ENCODE data around the gene GJD4. TPM values are rescaled to one million over a fixed set of nuclear protein-coding genes. Genes with fewer than 3 reads are reported as not detected.

GJD4 gene
- total RNA-seq, 1 donor, result under 0.01 TPM

GRCh38 chr10:35585903-35586535 lies 19.1 kb upstream of the GJD4 start:
- Histone ChIP-seq H3K4me2 (ENCODE audit: insufficient read depth, low read length) (no peak overlapping the region), H3K36me3 (ENCODE audit: insufficient read depth, low read length) (no peaks in the 10 kb centered on the region), H3K4me3 (ENCODE audit: insufficient read depth, low read length) (no peak overlapping the region), H3K79me2 (ENCODE audit: insufficient read depth, low read length) (no peaks in the 10 kb centered on the region), H4K20me1 (ENCODE audit: insufficient read depth, low read length) (no peaks in the 10 kb centered on the region), H2AFZ (ENCODE audit: low read length) (no peak overlapping the region), H3K9me3 (ENCODE audit: low read depth, low read length) (no peaks in the 10 kb centered on the region), H3K4me1 (ENCODE audit: insufficient read depth, low read length) (no peaks in the 10 kb centered on the region), H3K27me3 (ENCODE audit: insufficient read depth, low read length) (peaks cover 7% of the 10 kb centered on the region), H3K27ac (ENCODE audit: low read depth, low read length) (no peak overlapping the region)
- TF ChIP-seq, protein P1, sequence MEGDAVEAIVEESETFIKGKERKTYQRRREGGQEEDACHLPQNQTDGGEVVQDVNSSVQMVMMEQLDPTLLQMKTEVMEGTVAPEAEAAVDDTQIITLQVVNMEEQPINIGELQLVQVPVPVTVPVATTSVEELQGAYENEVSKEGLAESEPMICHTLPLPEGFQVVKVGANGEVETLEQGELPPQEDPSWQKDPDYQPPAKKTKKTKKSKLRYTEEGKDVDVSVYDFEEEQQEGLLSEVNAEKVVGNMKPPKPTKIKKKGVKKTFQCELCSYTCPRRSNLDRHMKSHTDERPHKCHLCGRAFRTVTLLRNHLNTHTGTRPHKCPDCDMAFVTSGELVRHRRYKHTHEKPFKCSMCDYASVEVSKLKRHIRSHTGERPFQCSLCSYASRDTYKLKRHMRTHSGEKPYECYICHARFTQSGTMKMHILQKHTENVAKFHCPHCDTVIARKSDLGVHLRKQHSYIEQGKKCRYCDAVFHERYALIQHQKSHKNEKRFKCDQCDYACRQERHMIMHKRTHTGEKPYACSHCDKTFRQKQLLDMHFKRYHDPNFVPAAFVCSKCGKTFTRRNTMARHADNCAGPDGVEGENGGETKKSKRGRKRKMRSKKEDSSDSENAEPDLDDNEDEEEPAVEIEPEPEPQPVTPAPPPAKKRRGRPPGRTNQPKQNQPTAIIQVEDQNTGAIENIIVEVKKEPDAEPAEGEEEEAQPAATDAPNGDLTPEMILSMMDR (IDR thresholded peaks at IDR 0.05; ENCODE audit: extremely low read depth, low read depth, low read length), result no peak
- DNase-seq (ENCODE audit: insufficient read length, low spot score, missing footprints), result no peak

GRCh38 chr10:35588836-35589235 lies 16.3 kb upstream of the GJD4 start:
- H3K4me3 ChIP-seq (ENCODE audit: insufficient read depth, low read length), result no peak overlapping the region
- H3K27me3 ChIP-seq (ENCODE audit: insufficient read depth, low read length), result peaks cover 9% of the 10 kb centered on the region
- H3K27ac ChIP-seq (ENCODE audit: low read depth, low read length), result no peak overlapping the region
- DNase-seq (ENCODE audit: insufficient read length, low spot score, missing footprints), result no peak
- H2AFZ ChIP-seq (ENCODE audit: low read length), result no peak overlapping the region
- H3K36me3 ChIP-seq (ENCODE audit: insufficient read depth, low read length), result no peaks in the 10 kb centered on the region
- TF ChIP-seq, protein P1 (IDR thresholded peaks at IDR 0.05; ENCODE audit: extremely low read depth, low read depth, low read length), result no peak
- no peaks in the 10 kb centered on the region for H3K79me2 ChIP-seq (ENCODE audit: insufficient read depth, low read length)
- H4K20me1 ChIP-seq (ENCODE audit: insufficient read depth, low read length), result no peaks in the 10 kb centered on the region
- no peak overlapping the region for H3K4me2 ChIP-seq (ENCODE audit: insufficient read depth, low read length)
- no peaks in the 10 kb centered on the region for H3K9me3 ChIP-seq (ENCODE audit: low read depth, low read length)
- H3K4me1 ChIP-seq (ENCODE audit: insufficient read depth, low read length), result no peaks in the 10 kb centered on the region

- Histone ChIP-seq H3K4me2 (ENCODE audit: insufficient read depth, low read length) (no peak overlapping the region), H3K27me3 (ENCODE audit: insufficient read depth, low read length) (peaks cover 9% of the 10 kb centered on the region), H3K79me2 (ENCODE audit: insufficient read depth, low read length) (no peaks in the 10 kb centered on the region), H3K4me1 (ENCODE audit: insufficient read depth, low read length) (no peaks in the 10 kb centered on the region), H4K20me1 (ENCODE audit: insufficient read depth, low read length) (no peaks in the 10 kb centered on the region), H3K9me3 (ENCODE audit: low read depth, low read length) (no peaks in the 10 kb centered on the region), H3K36me3 (ENCODE audit: insufficient read depth, low read length) (no peaks in the 10 kb centered on the region), H3K4me3 (ENCODE audit: insufficient read depth, low read length) (no peak overlapping the region), H2AFZ (ENCODE audit: low read length) (no peak overlapping the region), H3K27ac (ENCODE audit: low read depth, low read length) (no peak overlapping the region)
- TF ChIP-seq, protein P1 (IDR thresholded peaks at IDR 0.05; ENCODE audit: extremely low read depth, low read depth, low read length), result no peak
- no peak for DNase-seq (ENCODE audit: insufficient read length, low spot score, missing footprints)
Observed at GRCh38 chr10:35592441-35592840, 12.7 kb upstream of the GJD4 start.

DNA sequence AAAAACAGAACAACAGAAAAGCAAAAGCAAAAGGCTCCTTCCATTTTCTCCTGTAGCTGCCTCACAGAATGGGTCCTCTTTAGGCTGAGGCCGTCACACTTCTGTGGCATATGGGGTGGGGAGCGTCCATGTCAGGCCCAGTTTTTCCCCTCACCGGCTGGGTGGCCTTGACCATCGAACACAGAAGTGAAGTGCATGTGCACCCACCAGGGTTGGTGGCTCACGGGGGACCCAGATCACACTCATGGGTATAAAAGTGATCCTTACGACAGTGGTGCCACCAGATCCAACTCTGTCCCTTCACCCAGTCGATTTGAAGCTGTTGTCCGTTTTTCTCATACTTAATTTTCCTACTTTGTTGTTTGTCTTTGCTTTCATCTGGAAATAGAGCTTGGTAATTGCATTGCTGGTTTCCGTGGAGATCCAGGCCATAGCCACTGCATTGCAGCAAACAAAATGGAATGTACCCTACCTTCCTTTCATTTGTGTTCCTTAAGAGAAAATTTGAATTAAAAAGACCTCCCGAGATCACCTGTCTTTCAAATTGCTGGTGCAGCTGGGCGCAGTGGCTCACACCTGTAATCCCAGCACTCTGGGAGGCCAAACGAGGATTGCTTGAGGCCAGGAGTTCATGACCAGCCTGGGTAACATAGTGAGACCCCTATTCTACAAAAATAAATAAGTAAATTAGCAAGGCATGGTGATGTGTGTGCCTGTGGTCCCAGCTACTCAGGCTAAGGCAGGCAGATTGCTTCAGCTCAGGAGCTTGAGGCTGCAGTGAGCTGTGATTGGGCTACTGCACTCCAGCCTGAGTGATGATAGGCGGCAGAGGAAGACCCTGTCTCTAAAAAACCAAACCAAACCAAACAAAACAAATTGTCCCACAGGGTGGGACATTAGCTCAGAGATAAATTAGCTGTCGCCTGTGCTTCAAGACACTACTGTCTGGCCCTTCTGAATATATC lies 10.7 kb upstream of the GJD4 start:
- no peak for DNase-seq (ENCODE audit: insufficient read length, low spot score, missing footprints)
- Histone ChIP-seq H3K79me2 (ENCODE audit: insufficient read depth, low read length) (no peaks in the 10 kb centered on the region), H3K27me3 (ENCODE audit: insufficient read depth, low read length) (peaks cover 2% of the 10 kb centered on the region), H3K9me3 (ENCODE audit: low read depth, low read length) (no peaks in the 10 kb centered on the region), H2AFZ (ENCODE audit: low read length) (no peak overlapping the region), H4K20me1 (ENCODE audit: insufficient read depth, low read length) (no peaks in the 10 kb centered on the region), H3K4me2 (ENCODE audit: insufficient read depth, low read length) (no peak overlapping the region), H3K36me3 (ENCODE audit: insufficient read depth, low read length) (no peaks in the 10 kb centered on the region), H3K27ac (ENCODE audit: low read depth, low read length) (no peak overlapping the region), H3K4me1 (ENCODE audit: insufficient read depth, low read length) (no peaks in the 10 kb centered on the region), H3K4me3 (ENCODE audit: insufficient read depth, low read length) (no peak overlapping the region)
- TF ChIP-seq, protein P1 (IDR thresholded peaks at IDR 0.05; ENCODE audit: extremely low read depth, low read depth, low read length), result no peak
